GM12878 (cell line): ENCODE measurements around the gene UBE2D1. TPM values are rescaled to one million over a fixed set of nuclear protein-coding genes. Genes with fewer than 3 reads are reported as not detected.

Experiments used
- ATAC-seq: fragments of 200-7000 bp; cut with Tn5 transposase; 3 replicates; pipeline ENCODE4 v1.9.1; 2020; ENCODE audit warnings: mild to moderate bottlenecking, moderate library complexity
- BruUV-seq: library from RNA; stranded (reverse); fragments of 400-500 nt; replicated peaks from 2 replicates; lab custom pipeline; 2021; lab: Mats Ljungman, UMichigan
- CTCF ChIA-PET: fragments of 300-600 bp; sonication (Branson Sonifier 250); formaldehyde crosslinking; extraction: SDS; loops from one replicate; lab custom pipeline; 2021; ENCODE audit warnings: inconsistent platforms; lab: Yijun Ruan, JAX
- POLR2A ChIA-PET: fragments of 350-600 bp; formaldehyde crosslinking; extraction: SDS; loops from one replicate; lab custom pipeline; 2021; ENCODE audit warnings: inconsistent platforms; lab: Charles Lee
- RAD21 ChIA-PET: fragments of 300-600 bp; sonication (Branson Sonifier 250); formaldehyde crosslinking; loops from one replicate; lab custom pipeline; 2023; ENCODE audit warnings: antibody characterized with exemption; ENCODE audit not compliant: unreplicated experiment; lab: Charles Lee
- SMC1A ChIA-PET: fragments of 300-600 bp; sonication (Branson Sonifier 250); formaldehyde crosslinking; loops from one replicate; lab custom pipeline; 2023; ENCODE audit not compliant: unreplicated experiment, uncharacterized antibody; lab: Charles Lee
- DNase-seq: peaks from one replicate; pipeline ENCODE4 v3.0.0-alpha.2; 2011; ENCODE audit warnings: low read depth, low spot score
- FAIRE-seq: peaks from 3 replicates; lab custom pipeline; 2011; peaks lifted over from hg19 to GRCh38; lab: Jason Lieb, UNC
- H2AFZ ChIP-seq: 2 replicates; pipeline ENCODE4 v1.6.0; 2011; ENCODE audit warnings: low read depth, low read length, control low read depth; ENCODE audit not compliant: control insufficient read depth
- H3K27ac ChIP-seq: 2 replicates; pipeline ENCODE4 v1.5.1; 2011; ENCODE audit warnings: control low read depth; ENCODE audit not compliant: control insufficient read depth, insufficient read depth
- H3K27me3 ChIP-seq, 2 experiments: replicated peaks in 1 of 2; 2 replicates each; pipeline versions ENCODE4 v1.6.0 to v1.6.1; 2011; ENCODE audit warnings: low read length in 1 of 2; ENCODE audit not compliant: control insufficient read depth in 2 of 2, insufficient read depth in 2 of 2
- H3K36me3 ChIP-seq, 2 experiments: 2 replicates each; pipeline ENCODE4 v1.5.1; 2011; ENCODE audit warnings: low read length in 1 of 2; ENCODE audit not compliant: control insufficient read depth in 2 of 2, insufficient read depth in 2 of 2
- H3K4me1 ChIP-seq: 2 replicates; pipeline ENCODE4 v1.6.1; 2011; ENCODE audit warnings: mild to moderate bottlenecking, low read length, moderate library complexity, mixed read lengths; ENCODE audit not compliant: control insufficient read depth, insufficient read depth
- H3K4me2 ChIP-seq: 2 replicates; pipeline ENCODE4 v1.6.0; 2011; ENCODE audit warnings: control low read depth; ENCODE audit not compliant: control insufficient read depth, insufficient read depth
- H3K4me3 ChIP-seq: fragments of 200-600 bp; sonication (generic); 2 replicates; pipeline ENCODE4 v1.5.1; 2016
- H3K79me2 ChIP-seq: 2 replicates; pipeline ENCODE4 v1.6.0; 2011; ENCODE audit warnings: low read length; ENCODE audit not compliant: control insufficient read depth, insufficient read depth
- H3K9ac ChIP-seq: 2 replicates; pipeline ENCODE4 v1.8.0; 2011; ENCODE audit warnings: low read length, control low read depth, mixed read lengths; ENCODE audit not compliant: control insufficient read depth, insufficient read depth
- H3K9me3 ChIP-seq: replicated peaks from 3 replicates; pipeline ENCODE4 v1.5.1; 2011; ENCODE audit warnings: mild to moderate bottlenecking, low read length; ENCODE audit not compliant: control insufficient read depth, insufficient read depth
- H4K20me1 ChIP-seq: 2 replicates; pipeline ENCODE4 v1.6.0; 2011; ENCODE audit not compliant: control insufficient read depth, insufficient read depth
- EED ChIP-seq: sonication (generic); IDR thresholded peaks from 2 replicates; pipeline ENCODE4 v1.6.1; 2016; ENCODE audit warnings: antibody characterized with exemption, low read depth
- GABPA ChIP-seq: IDR thresholded peaks from 2 replicates; pipeline ENCODE4 v1.6.1; 2014; ENCODE audit warnings: antibody characterized with exemption, low read depth, mild to moderate bottlenecking, inconsistent platforms
- HDAC2 ChIP-seq: fragments of 200-600 bp; sonication (generic); IDR thresholded peaks from 2 replicates; pipeline ENCODE4 v1.6.1; 2017
- NR2C2 ChIP-seq: IDR thresholded peaks from 2 replicates; pipeline ENCODE4 v1.6.1; 2011; ENCODE audit warnings: borderline replicate concordance, low read depth; ENCODE audit not compliant: control insufficient read depth, insufficient read length
- RELB ChIP-seq: fragments of 450-650 bp; IDR thresholded peaks from 2 replicates; pipeline ENCODE4 v1.6.1; 2017; ENCODE audit warnings: low read depth, mild to moderate bottlenecking, moderate library complexity
- SMAD5 ChIP-seq: IDR thresholded peaks from 2 replicates; pipeline ENCODE4 v1.6.1; 2016; ENCODE audit warnings: antibody characterized with exemption, low read depth
- STAT1 ChIP-seq: fragments of 450-650 bp; conservative IDR thresholded peaks from 2 replicates; pipeline ENCODE4 v1.6.1; 2014; ENCODE audit warnings: antibody characterized with exemption, mild to moderate bottlenecking
- WGBS: methylation state at CpG from one replicate; pipeline ENCODE4 v1.1.6; 2016; ENCODE audit warnings: low lambda C conversion rate; ENCODE audit not compliant: insufficient replicate concordance, insufficient coverage; ENCODE audit errors: missing lambda C conversion rate; 5-methylcytosine and 5-hydroxymethylcytosine counted together
- in situ Hi-C: fragments of 300-500 bp; cut with MboI; formaldehyde crosslinking; loops from 9 replicates; pipeline ENCODE4 v1.14.3; 2018; ENCODE audit warnings: mixed read lengths
- intact Hi-C: fragments of 100-400 bp; cut with micrococcal nuclease; formaldehyde crosslinking; loops from one replicate; pipeline ENCODE4 v1.14.2; 2022; ENCODE audit not compliant: unreplicated experiment
- polyA plus RNA-seq, 11 experiments: library from polyadenylated mRNA; depleted of rRNA in 4 of 11; unstranded in 6 of 11; stranded (reverse) in 5 of 11; fragments of >200 nt; fragmentation: Nextera tagmentation in 4 of 11; fragmentation: Illumina TruSeq in 1 of 11; extraction: Ambion mirVana in 4 of 11; extraction: Trizol in 1 of 11; gene quantifications; 1 replicate in 1 of 11; 2 replicates in 10 of 11; pipeline versions ENCODE4 v1.2.1 to v1.2.3, GENCODE V29; 2011 to 2016; ENCODE audit warnings: inconsistent platforms in 2 of 11, missing spikeins in 2 of 11, low read depth in 1 of 11
- total RNA-seq, 4 experiments: library from RNA; depleted of rRNA in 3 of 4; stranded (reverse); fragments of >200 nt in 3 of 4; fragmentation: Illumina TruSeq in 1 of 4; extraction: Trizol in 1 of 4; gene quantifications; 2 replicates each; pipeline versions ENCODE4 v1.2.1 to v1.2.3, GENCODE V29; 2013 to 2021
- TF ChIP-seq, protein P1 (sequence below), 3 experiments: IDR thresholded peaks in 2 of 3; conservative IDR thresholded peaks in 1 of 3; 2 replicates each; pipeline ENCODE4 v1.5.1; 2011; ENCODE audit warnings: low read depth in 3 of 3, low read length in 3 of 3, mild to moderate bottlenecking in 3 of 3, control low read depth in 2 of 3, moderate library complexity in 2 of 3, inconsistent platforms in 1 of 3, mixed read lengths in 1 of 3; ENCODE audit not compliant: control insufficient read depth in 2 of 3, insufficient read depth in 1 of 3; ENCODE audit errors: extremely low read depth in 1 of 3

UBE2D1 gene
- total and polyA plus RNA-seq, 10 of the 15 experiments (the other 5 are each of a cell fraction or from before 2014, with no cell fraction given) = 6.1 to 32.0 (median 15.5) TPM

GRCh38 chr10:58358947-58359346 lies 24.1 kb downstream of the UBE2D1 start (continued):
- TF ChIP-seq, protein P1, sequence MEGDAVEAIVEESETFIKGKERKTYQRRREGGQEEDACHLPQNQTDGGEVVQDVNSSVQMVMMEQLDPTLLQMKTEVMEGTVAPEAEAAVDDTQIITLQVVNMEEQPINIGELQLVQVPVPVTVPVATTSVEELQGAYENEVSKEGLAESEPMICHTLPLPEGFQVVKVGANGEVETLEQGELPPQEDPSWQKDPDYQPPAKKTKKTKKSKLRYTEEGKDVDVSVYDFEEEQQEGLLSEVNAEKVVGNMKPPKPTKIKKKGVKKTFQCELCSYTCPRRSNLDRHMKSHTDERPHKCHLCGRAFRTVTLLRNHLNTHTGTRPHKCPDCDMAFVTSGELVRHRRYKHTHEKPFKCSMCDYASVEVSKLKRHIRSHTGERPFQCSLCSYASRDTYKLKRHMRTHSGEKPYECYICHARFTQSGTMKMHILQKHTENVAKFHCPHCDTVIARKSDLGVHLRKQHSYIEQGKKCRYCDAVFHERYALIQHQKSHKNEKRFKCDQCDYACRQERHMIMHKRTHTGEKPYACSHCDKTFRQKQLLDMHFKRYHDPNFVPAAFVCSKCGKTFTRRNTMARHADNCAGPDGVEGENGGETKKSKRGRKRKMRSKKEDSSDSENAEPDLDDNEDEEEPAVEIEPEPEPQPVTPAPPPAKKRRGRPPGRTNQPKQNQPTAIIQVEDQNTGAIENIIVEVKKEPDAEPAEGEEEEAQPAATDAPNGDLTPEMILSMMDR (IDR thresholded peaks at IDR 0.05 in 2 of 3, conservative IDR thresholded peaks at IDR 0.05 in 1 of 3; ENCODE audit: control insufficient read depth in 2 of 3, extremely low read depth in 1 of 3, insufficient read depth in 1 of 3, low read depth in 3 of 3, low read length in 3 of 3) = no peak
- TF ChIP-seq EED = no peak
- no peak for TF ChIP-seq RELB

DNA sequence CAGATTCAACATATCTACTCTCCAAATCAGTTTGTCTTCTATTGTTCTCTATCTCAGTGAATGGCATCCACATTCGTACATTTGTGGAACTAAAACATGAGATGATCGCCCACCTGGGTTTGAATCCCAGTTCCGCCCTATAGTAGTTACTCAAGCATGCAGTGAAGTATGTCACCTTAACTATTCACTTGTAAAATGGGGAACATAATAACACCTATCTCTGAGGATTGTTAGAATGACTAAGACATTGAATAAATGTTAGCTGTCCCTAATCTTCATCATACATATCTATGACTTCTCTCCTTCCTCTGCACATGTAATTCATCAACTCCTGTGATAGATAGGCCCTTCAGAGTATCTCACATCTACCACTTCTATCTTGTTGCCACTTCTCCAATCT lies 24.7 kb downstream of the UBE2D1 start:
- no TSS peak for BruUV-seq
- H3K79me2 ChIP-seq = no peaks in the 10 kb centered on the region
- ATAC-seq (no peak; the same call in 2 of the 3 replicates), FAIRE-seq (no peak), DNase-seq (no peak)
- TF ChIP-seq GABPA (no peak), STAT1 (no peak), SMAD5 (no peak), HDAC2 (no peak), NR2C2 (no peak)
- no peaks in the 10 kb centered on the region for H3K27me3 ChIP-seq
- WGBS = 76% methylated on average over 3 of the region's 3 CpGs
- H3K9ac ChIP-seq = no peak overlapping the region
- H2AFZ ChIP-seq = no peak overlapping the region
- intact Hi-C loops = no loop called here
- in situ Hi-C loops = no loop called here
- H3K4me2 ChIP-seq = no peak overlapping the region
- H3K4me3 ChIP-seq = no peak overlapping the region
- H3K9me3 ChIP-seq = no peaks in the 10 kb centered on the region
- POLR2A ChIA-PET = interaction anchor here (0.6 kb wide), 1 partner anchor 35 kb away, joined by 3 read pairs; no protein-coding TSS in a partner anchor
- H4K20me1 ChIP-seq = no peaks in the 10 kb centered on the region
- RAD21 ChIA-PET = interaction anchor here (0.6 kb wide), 1 partner anchor 56 kb away, joined by 4 read pairs; no protein-coding TSS in a partner anchor
- no peaks in the 10 kb centered on the region; a peak in 1 of 4 replicates for H3K36me3 ChIP-seq
- no peaks in the 10 kb centered on the region for H3K4me1 ChIP-seq
- H3K27ac ChIP-seq = no peak overlapping the region
- SMC1A ChIA-PET = no interaction called here
- CTCF ChIA-PET = interaction anchor here (1.0 to 1.3 kb wide), 2 partner anchors 15 to 17 kb away, joined by 3 read pairs; no protein-coding TSS in a partner anchor
